Fibroblast of the aortic adventitia (primary cell): ENCODE data around the gene PIP5K1B. TPM values are rescaled to one million over a fixed set of nuclear protein-coding genes. Genes with fewer than 3 reads are reported as not detected.

ENCODE experiments used
- DNase-seq: peaks from one replicate; pipeline ENCODE4 v3.0.0-alpha.2; 2010; ENCODE audit warnings: low read depth
- H3K4me3 ChIP-seq: 2 replicates; pipeline ENCODE4 v1.5.1; 2011; ENCODE audit warnings: low read depth, mild to moderate bottlenecking, control low read depth, low read length, moderate library complexity
- CTCF ChIP-seq: IDR thresholded peaks from 2 replicates; pipeline ENCODE4 v1.5.1; 2011; ENCODE audit warnings: mild to moderate bottlenecking, low read length, control low read depth, inconsistent platforms; ENCODE audit not compliant: insufficient read depth
- total RNA-seq: library from RNA; depleted of rRNA; stranded (reverse); fragments of >200 nt; gene quantifications from 2 replicates; pipeline ENCODE4 v1.2.3, GENCODE V29; 2012; ENCODE audit warnings: low replicate concordance

Gene PIP5K1B
- total RNA-seq, 1 donor: not detected

GRCh38 chr9:69018737-69019136, 313.7 kb downstream of the PIP5K1B start:
- TF ChIP-seq CTCF: no peak
- H3K4me3 ChIP-seq: no peak overlapping the region
- DNase-seq: no peak

- DNase-seq: no peak
- no peak for TF ChIP-seq CTCF
- H3K4me3 ChIP-seq: no peak overlapping the region
These were observed 314.8 kb downstream of the PIP5K1B start for GRCh38 chr9:69019808-69020207.

- TF ChIP-seq CTCF: no peak
- no peak overlapping the region for H3K4me3 ChIP-seq
- no peak for DNase-seq
These were observed 315.5 kb downstream of the PIP5K1B start for GRCh38 chr9:69020301-69021145.

GRCh38 chr9:69023650-69024049, 318.6 kb downstream of the PIP5K1B start:
- no peak for TF ChIP-seq CTCF
- no peak for DNase-seq
- H3K4me3 ChIP-seq: no peak overlapping the region

- DNase-seq: peak; percentile 51
These were observed 322.5 kb downstream of the PIP5K1B start for GRCh38 chr9:69027355-69028097.

GRCh38 chr9:69028754-69029153, 323.7 kb downstream of the PIP5K1B start:
- no peak for TF ChIP-seq CTCF
- H3K4me3 ChIP-seq: no peak overlapping the region
- no peak for DNase-seq

More at GRCh38 chr9:69027355-69028097, 322.5 kb downstream of the PIP5K1B start:
- H3K4me3 ChIP-seq: no peak overlapping the region
- TF ChIP-seq CTCF: peak; percentile 78
